NCI-H1417 (cell line): ENCODE results near the gene TBC1D8.

Experiments
- DNase-seq, 3 experiments: peaks; one replicate each; lab custom pipeline; 2025; lab: John Stamatoyannopoulos, UW

The TBC1D8 gene

DNA sequence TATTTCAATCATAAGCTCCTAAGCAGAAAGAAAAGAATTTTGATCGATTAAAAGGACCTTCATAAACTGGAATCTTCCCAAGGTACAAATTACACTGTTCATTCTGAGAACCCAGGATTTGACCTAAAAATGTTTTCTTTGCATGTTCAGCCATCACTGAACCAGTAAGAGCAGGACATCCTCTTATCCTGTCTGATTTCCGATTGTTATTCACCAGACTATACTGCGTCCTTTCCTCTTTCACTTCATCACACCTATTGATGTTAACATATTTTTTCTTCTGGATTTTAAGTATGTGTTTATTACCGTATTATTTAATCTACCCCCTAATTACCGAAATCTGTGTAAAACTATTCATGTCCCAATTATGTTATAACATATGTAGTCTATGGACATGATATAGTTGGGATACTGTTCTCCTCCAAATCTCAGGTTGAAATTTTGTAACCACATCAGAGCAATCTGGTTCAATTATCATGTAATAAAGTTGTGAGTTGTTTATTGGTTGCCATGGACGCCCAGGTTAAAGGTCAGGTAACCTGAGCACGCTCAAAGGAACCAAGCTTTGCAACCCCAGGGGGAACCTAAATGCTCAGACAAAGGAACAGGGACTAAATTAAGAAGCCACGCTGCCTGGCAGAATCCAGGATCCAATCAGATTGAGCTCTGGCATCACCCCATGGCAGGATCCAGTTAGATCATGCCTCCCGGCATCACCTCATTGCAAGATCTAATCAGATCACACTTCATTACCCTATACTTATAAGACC, 11.6 kb upstream of the TBC1D8 start:
- DNase-seq: peak in 1 of 3 experiments; percentile 7

DNA sequence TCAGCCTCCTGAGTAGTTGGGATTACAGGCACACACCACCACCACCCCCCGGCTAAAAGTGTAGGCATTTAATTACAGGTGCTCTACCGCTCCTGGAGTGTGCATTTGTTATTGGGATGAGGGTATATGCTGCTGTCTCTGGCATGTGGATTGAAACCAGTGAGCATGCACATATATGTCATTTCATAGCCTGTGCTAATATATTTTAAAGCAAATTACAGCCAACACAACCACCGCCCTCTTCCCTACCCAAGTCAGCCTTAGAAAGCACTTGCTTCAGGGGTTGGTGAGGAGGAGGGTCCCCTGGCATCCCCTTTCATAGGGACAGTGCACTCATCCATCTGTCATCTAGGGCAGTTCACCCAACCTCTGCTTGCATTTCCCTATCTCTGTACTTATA, 10.5 kb upstream of the TBC1D8 start:
- DNase-seq: no peak

DNA sequence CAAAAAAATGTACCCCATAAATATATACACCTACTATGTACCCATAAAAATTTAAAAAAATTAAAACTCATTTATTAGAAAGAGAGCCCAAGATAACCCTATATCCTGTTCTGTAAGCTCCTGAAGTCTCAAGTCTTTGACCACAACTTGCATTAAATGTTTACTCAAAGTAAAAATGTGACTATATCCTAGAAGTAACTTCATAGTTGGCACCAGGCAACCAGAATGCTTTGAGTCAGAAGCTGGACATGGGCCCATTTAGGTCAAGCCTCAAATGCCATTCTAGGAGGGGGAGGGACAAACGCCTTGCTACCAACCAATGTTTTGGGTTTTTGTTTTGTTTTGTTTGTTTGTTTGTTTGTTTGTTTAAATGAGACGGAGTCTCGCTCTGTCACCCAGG, 9.3 kb upstream of the TBC1D8 start:
- no peak for DNase-seq

DNA sequence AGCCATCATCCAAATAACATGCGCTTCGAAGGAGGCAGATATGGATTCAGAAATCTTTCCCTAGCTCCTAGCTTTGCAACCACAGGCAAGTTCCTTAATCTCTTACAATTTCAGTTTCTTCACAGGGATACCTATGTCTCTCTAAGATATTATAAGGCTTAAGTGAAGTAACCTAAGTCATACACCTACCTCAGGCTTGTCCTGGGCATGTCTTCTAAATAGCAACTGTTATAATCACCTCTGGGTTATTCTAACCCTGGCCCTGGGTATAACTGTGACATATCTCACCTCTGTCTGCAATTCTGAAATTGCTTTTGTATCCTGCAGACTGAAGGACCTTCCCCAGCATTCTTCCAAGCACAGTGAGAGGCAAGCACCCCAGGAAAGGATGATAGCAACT, 8.3 kb upstream of the TBC1D8 start:
- DNase-seq: no peak

DNA sequence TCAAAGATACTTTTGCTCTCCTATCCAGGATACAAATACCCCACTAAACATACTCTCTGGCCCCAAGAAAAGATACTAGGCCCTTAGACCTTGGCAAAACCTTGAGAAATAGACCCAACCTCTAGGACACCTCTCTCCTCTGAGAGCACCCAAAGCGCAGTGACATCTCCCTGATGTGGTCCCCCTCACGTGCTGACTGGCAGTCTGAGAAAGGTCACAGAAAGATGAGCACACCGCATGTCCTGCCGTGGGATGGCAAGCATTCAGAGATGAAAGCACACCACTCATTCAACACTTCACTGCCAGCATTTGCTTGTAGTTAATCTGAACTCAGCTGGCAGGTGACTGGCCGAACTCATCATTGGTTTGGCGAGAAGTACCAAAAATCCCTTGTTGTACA, 6.1 kb upstream of the TBC1D8 start:
- no peak for DNase-seq

DNA sequence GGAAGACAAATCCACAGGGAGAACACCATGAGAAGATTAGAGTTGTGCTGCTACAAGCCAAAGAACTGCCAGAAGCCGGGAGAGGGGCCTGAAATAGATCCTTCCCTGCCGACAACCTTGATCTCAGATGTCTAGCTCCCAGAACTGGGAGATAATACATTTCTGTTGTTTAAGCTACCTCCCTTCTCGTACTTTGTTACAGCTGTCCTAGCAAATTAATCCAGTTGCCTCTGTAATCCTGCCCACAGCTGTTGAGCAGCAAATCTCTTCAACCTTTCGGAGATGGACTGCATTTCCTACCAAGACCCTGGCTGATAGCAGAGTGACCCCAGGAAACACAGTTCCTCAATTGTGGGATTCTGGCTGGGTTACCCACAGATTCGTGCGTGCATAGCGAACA, 2.6 kb upstream of the TBC1D8 start:
- no peak for DNase-seq

DNA sequence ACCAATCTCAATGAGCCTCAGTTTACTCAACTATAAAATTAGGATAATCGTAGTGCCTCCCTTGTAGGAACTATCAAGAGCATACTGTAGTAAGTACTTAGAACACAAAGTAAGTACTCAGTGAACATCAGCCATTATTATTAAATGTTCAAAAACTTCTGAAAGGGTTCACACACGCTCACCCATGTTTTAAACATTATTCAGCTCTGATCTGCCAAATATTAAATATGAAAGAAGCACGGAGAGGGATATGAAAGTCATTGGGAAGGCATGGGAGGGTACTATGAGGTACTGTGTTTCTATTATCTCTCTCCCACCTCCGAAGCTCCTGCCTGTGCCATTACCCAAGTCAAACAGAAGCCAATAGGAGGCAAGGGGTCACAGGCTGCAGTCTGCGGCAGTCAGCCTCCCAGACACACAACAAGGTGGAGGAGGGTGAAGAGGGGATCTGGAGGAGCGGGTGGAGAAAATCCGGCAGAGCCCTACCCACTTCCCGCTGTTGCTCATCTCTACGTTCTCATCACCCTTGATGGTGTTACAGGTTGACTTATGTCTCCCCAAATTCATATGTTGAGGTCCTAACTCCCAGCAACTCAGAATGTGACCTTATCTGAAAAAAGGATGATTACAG, 2.0 kb upstream of the TBC1D8 start:
- DNase-seq: no peak

DNA sequence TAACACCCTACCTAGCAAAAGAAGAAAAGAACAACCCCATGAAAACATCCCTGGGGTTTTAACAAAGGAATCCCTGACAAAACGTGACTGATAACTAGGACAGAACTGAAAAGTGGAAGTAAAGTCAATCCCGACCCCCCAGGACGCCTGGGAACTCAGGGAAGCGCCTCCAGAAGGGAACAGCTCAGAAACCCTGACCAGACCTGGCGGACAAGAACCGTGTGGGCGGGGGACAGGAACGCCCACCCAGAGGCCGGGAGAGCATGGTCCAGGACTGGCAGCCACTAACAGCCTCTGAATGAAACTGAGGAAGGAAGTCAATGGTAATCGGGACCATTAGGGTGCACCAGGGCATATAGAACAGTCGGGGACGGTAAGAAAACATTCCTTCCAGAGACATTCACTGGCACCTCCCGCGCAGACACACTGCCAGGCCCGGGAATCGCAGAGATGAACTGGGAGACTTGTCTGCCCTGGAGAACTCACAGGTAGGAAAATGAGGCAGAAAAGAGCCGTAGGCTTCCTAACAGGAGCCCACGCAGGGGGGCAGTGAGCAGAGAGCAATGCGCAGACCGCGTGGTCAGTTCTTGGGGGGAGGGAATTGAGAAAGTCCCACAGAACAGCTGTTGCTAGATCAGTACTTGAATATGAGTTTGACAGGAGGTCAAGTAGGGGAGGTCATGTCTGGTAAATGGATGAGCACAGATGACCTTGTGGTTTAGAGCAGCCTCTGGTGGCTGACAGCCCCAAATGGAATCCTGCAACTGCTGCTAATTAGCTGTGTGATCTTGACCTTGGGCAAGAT, 1.3 kb upstream of the TBC1D8 start:
- peak in 2 of 3 experiments; percentile 62 to 83 for DNase-seq

DNA sequence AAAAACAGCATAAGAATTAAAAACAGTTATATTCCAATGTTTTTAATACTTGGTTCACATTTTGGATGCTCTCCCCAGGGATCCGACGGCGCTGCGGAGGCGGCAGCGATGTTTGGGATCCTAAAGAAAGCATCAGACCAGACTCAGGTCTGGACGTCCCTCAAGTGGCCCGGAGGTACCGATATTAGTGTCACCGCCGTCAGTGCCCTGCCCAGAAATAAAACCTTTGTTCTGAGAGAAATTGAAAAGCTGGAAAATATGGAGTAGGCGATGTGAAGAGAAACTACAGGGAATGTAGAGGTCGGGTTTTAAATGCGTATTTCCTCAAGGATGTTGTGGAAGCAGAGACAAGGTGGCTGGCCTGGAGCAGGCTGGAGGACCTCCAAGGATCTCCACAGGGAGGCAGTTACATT, 683 bp upstream of the TBC1D8 start:
- DNase-seq: peak in 2 of 3 experiments; percentile 57 to 70

DNA sequence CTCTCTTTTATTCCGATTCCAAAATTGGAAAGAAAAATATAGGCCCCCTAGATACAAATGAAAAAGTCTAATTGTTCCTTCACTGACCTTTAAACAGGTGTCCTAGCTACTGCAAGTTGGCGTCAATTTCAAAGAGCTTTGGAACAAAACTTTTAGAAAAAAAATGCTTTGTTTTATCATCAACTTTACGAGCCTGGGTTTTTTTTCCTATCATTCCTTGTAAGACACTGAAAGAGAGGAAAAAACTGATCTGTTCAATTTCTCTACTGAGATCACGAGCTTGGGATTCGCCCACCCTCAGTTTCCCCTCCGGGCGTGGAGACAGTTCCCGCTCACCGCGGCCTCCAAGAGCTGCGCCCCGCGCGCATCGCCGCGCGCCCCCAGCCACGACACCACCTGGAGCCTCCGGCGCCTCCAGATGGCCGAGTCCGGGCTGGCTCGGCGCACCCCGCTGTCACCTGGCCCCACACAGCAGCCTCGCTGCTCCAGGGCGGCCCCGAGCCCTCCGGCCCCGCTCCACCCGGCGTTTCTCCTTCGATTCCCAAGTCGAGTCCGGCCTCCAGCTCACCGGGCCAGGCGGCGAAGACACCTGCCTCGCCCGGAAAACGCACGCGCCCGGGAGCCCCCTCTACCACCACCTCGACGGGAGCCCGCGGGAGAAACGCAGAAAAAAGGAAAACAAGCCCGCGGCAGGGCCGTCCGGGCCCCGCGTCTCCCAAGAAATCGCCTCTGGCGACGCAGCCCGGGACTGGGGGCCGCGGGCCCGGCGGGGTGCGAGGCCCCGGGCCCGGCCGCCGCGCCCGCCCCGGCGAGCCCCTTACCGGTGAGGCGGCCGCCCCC, 656 bp downstream of the TBC1D8 start:
- DNase-seq: peak in 2 of 3 experiments; percentile 68 to 75

DNA sequence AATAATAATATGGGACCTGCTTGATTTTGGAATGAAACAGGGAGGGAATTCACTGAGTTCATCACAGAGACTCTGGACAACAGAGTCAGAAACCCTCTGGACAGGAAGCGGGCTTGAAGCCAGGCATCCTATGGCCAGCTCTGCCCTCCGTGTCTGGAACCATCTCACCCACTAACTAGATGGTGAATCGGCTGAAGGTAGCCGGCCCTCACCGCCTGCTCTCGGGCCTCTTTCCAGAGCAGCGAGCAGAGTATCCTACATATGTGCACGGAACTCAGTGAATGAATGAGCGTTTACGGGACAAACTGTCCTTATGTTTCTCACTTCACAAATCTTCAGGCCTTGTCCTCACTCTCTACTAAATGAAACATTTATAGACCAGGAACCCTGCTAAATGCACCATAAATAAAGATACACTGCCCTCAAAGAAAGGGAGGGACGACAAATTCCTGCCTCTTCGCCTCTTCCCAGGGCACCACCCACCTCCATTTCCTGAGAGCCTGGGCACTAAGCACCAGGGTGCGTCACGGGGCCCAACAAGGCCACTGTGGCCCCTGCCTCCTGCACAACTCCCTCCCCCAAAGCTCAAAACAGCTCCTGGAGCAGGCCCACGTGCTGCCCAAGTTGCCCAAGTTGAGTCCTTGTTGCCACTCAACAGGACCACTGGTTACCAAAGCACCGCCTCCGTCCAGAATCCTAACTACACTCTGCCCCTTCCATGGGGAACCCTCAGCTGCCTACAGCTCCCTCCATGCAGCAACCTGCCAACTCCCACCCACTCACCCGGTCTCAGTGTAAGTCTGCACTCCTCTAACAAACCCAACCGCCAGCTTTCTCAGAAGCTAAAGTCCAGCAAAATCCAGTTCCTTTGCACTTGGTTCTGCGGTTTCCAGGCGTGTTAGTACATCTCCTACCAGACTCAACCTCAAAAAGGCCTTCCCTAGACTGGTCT, 1.7 kb downstream of the TBC1D8 start:
- DNase-seq: peak in 1 of 3 experiments; percentile 38

DNA sequence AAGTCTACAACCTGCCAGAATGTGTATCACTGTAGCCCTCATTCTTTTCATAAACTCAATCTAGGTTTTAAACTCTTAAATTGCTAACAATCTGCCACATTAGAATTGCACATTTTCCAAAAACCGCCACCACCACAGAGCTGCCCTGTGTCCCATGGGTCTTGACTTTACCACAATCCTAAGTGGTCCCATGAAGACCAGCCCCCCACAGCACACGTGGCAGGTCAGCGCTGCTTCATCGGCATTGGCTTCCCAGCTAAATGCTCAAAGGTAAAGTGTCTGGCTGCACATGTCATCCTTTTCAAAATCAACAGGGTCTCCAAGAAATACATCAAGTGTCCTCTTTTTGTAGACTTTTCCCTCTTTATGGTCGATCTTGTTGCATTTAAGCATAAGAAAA, 2.4 kb downstream of the TBC1D8 start:
- no peak for DNase-seq

DNA sequence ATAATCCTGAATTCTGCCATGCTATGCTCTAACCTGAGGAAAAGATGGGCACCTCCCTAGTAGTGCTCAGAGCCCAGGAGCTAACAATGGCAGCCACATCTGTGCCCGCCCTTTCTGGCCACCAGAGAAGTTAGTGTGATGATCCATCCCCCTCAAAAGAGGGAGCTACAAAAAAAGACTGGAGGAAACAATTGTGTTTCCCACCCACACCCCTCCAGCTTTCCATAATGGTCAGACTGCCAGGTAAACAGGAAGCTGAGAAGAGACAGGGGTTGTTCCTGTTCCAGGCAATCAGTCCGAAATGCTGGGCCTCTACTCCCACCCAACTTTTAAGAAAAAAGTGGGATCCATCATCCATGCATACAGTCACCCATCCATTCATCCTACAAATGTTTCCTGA, 3.2 kb downstream of the TBC1D8 start:
- no peak for DNase-seq

DNA sequence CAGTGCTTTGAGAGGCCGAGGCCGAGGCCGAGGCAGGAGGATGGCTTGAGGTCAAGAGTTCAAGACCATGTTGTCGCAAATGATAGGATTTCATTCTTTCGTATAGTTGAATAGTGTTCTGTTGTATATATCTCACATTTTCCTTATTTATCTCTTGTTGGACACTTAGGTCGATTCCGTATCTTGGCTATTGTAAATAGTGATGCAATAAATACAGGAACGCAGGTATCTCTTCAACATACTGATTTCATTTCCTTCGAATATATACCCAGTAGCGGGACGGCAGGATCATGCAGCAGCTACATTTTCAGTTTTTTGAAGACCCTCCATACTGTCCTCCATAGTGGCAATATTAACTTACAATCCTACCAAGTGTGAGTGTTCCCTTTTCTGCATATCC, 4.1 kb downstream of the TBC1D8 start:
- no peak for DNase-seq

DNA sequence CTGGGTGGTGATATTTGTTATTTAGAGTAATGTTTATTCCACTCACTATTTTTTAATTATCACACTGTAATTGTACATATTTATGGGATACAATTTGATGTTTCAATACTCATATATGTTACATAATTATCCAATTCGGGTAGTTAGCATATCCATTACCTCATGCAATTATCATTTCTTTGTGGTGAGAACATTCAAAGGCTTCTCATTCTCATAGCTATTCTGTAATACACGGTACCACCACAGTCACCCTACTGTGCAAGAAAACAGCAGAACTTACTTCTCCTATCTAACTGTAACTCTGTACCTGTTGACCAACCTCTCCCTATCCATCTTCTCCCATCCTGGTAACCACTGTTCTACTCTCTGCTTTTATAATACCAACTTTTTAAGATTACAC, 4.6 kb downstream of the TBC1D8 start:
- no peak for DNase-seq

DNA sequence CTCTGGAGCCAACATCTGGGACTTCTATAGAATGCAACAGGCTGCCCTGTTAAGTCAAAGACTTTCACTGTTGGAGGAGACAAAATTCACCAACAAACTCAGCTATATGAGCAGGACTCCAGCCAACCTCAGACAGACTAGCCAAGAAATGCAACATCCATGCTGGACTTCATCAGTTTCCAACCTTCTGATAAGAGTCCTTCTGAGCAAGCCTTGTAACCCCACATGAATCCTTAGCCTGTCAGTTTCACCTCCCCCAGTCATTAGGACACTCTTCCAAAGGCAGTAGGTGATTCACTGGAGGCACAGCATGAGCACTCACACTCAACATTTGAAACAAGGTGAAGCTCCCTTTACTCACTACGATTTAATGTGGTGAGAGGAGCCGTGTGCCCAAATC, 5.8 kb downstream of the TBC1D8 start:
- peak in 2 of 3 experiments; percentile 24 to 55 for DNase-seq

DNA sequence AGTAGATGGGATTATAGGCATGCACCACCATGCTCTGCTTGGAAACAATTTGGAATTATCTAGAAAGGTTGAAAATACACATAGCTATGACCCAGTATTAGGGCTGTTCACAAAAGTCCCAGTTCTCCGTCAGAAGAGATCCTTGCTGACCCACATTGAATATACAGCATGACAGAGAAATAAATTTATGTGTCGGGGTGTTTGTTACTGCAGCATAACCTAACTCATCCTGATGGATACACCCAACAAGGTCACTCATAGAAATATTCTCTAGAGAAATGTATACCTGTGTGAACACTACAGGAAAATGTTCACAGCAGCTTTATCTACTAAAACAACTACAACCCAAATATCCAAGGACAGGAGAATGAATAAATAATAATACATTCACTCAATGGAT, 9.0 kb downstream of the TBC1D8 start:
- DNase-seq: no peak

DNA sequence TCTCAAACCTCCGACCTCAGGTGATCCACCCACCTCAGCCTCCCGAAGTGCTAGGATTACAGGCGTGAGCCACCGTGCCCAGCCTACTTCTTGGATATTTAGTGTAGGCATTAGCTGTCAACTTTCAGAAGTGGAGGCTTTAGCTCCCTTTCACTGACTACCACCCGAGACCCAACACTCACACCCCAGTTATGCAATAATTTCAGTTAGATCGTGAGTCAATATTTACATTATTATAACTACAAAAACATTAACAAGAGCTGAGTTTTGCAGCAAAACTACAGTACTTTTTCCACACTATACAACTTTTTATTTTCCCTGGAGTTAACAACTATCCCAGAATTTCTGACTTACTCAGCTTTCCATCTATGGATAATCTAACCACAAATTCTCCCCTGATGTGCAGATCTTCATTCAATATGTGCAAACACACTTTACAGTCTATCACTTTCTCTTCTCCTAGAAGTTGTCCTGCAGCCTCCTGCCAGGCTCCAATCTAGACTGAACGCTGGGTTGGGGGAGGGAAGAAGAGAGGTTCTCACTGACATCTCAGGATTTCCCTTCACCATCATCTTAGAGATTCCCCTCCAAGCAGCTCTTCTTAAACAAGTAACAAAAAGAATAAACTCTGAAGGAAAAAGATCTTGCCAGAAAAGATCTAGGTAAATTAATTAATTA, 10.1 kb downstream of the TBC1D8 start:
- DNase-seq: no peak

DNA sequence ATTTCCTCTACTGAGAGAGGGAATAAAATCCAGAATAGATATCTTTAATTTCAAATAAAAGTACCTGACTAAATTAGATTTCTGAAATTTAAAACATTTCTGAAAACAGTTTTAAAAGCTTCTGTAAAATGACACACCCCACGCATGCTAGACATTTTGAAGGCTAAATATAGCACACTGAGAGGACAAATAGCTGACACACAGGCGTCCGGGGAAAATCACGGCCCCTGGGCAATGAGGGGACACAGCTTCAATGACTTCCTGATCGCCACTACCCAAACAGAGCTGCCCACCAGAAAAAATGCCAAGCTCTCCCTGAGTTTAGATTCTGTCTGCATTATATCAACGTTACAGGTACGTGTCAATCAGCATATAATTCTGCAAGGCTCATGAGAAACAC, 10.9 kb downstream of the TBC1D8 start:
- no peak for DNase-seq

DNA sequence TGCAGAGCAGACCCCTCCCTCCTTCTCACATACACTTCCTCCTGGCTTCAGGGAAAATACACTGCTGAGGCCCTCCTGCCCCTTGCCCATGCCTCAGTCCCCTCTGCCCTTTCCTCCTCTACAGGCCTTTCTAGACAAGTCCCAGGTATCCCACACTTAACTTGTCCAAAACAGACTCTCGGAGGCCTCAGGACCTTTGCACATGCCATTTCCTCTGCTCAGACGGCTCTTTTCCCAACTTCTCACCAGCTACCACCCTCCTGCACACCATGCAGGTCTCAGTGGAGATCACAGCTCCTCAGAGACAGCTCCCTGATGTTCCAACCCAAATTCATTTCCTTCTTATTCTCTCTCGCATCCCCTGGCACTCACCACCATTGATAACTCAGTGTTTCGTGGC, 11.7 kb downstream of the TBC1D8 start:
- no peak for DNase-seq
